ENCODE data around the gene RIOX2.
"Not testable (repeated sequence)": the region's sequence is repeated elsewhere in the genome, so short reads cannot be mapped to it uniquely, and the experiment has no call there.

RIOX2 gene

DNA sequence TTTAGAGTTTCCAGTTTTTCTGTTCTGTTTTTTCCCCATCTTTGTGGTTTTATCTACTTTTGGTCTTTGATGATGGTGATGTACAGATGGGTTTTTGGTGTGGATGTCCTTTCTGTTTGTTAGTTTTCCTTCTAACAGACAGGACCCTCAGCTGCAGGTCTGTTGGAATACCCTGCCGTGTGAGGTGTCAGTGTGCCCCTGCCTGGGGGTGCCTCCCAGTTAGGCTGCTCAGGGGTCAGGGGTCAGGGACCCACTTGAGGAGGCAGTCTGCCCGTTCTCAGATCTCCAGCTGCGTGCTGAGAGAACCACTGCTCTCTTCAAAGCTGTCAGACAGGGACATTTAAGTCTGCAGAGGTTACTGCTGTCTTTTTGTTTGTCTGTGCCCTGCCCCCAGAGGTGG is 62.4 kb downstream of the RIOX2 start:
- DNase-seq: not testable (repeated sequence)

DNA sequence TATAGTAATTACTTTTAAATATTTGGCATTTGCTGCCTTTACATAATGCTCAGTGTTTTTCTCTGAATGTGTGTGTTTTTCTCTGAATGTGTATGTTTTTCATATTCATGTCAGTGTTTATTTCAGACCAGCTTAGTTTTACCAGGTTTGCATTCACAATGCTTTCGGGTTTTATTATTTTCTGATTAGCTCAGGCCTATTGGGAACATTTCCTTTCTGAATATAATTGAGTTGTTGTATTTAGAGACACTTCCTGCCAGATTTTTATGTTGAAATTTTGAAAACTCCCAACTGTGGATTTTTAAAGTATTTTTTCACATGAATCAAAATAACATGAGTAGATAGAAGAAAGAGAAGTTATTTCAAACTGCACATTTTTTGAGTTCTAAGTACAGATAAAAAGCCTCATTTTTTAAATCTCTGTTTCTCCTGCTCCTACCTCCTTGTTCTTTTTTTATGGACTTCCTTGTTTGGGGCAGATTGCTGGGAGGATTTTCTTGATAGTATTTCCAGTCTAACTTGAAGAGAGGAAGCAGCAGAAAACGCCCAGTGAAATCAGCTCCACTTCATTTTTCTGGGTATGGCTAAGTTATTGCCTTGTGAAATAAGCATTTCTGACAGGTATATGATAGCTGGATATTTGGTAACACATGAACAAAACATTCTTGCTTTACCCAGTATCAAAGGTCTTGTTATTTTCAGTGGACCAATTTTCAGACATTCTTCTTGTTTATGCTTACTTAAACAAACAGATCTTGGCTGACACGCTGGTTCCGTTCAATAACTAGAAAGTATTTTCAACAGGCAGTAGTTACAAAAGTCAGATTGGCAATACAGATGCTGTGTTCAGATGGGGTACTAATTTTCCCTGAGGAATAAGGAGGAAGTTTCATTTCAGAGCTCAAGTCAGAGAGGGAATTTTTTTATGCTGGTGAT is 70.7 kb downstream of the RIOX2 start:
- DNase-seq: no peak

DNA sequence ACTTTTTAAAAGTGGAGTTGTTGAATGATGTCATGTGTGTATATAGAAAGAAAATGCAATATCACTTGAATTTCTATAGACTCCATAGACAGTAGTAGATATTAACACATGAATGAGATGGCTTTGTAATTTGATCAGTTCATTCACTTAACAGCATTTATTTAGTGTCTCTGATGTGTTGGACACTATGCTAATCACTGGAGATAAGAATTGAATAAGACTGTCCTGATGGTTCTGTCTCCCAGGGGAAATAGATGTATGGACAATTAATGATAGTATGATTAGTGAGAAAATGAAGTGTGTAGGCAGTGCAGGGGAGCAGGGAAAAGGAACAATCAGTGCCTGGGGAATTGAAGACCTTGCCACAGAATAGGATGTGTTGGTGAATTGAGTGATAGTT is 72.9 kb downstream of the RIOX2 start:
- no peak for DNase-seq

DNA sequence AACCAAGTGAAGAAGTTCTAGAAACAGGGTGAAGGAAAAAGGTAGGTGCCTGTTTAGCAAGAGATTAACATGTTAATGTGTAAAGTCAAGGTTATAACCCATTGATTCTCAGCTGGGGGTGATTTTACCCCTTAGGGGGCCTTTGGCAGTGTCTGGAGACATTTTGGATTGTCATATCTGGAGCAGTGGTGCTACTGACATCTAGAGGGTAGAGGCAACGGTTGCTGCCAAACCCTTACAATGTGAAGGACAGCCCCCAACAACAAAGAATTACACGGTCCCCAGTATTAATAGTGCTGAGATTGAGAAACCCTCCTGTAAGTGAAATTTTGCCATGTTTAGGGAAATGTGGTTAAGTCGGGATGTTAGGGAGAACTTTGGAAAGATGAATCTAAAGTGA is 75.7 kb downstream of the RIOX2 start:
- DNase-seq: no peak

DNA sequence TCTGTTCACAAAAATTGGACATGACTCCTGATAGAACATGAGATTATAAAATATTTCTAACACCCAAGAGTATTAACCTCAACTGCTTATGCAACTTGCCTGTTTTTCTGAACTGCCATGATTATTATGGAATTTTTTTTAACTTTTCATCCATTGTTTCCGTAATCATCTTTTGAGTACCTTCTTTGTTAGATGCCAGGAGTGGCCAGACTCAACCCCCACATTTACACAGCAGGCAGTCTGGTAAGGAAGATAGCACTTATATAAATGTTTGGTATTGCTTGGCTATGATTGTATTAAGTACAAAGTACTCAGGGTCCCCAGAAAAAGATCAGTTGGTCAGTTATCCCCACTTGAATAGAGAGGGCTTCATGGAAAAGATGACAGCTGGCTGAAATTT is 76.1 kb downstream of the RIOX2 start:
- DNase-seq: no peak

DNA sequence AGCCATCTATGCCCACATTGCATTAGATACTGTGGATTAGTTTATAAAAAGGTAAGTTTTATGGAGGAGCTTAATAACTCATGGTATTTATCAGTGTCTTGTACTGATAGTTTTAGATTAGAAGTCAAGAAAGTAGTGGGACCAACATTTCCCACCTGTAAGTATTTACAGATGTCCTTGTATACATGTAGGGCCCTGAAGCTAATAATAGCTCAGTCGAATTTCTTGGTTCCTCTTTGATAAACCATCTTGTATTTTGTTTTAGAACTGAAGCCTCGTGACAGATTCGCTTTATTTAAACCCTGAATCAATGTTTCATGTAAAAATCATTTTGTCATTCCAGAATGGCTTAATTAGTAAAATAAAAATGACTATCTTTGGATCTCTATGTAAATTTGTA is 77.0 kb downstream of the RIOX2 start:
- no peak for DNase-seq

DNA sequence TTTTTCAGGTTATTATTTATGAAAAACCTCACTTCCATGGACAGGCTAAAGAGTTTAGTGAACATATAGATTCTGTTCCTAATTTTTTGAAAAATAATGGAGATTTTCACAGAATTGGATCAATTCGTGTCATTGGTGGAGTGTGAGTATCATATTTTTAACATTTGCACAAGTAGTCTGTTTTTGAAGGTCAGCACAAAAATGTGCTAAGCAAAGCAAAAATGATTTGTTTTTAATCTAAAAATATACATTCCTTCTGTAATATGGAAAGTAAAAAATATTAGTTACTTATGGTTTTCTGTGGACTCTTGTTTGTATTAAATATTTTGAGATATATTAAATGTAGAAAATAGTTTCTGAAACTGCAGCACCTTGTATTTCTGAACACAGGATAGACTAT is 79.4 kb downstream of the RIOX2 start:
- no peak for DNase-seq

Measured in right hindlimb (tissue), 1 donor.